IMR-90 (cell line): Measurements from ENCODE around the gene PDILT. TPM values are rescaled to one million over a fixed set of nuclear protein-coding genes. Genes with fewer than 3 reads are reported as not detected.

ENCODE experiments used
- ATAC-seq: fragments of 200-7000 bp; cut with Tn5 transposase; 2 replicates; pipeline ENCODE4 v1.9.1; 2020; ENCODE audit warnings: low read depth, mild to moderate bottlenecking, moderate library complexity
- BruUV-seq: library from RNA; stranded (reverse); fragments of 400-500 nt; replicated peaks from 2 replicates; lab custom pipeline; 2021; lab: Mats Ljungman, UMichigan
- CTCF ChIA-PET: fragments of 300-600 bp; formaldehyde crosslinking; extraction: SDS; loops from one replicate; lab custom pipeline; 2021; ENCODE audit warnings: antibody characterized with exemption; lab: Yijun Ruan, JAX
- POLR2A ChIA-PET: fragments of 300-600 bp; sonication (Branson Sonifier 250); formaldehyde crosslinking; loops from one replicate; lab custom pipeline; 2022; ENCODE audit warnings: antibody characterized with exemption; ENCODE audit not compliant: unreplicated experiment; lab: Charles Lee
- DNase-seq: peaks from one replicate; pipeline ENCODE4 v3.0.0; 2013
- H2AFZ ChIP-seq: replicated peaks from 2 replicates; pipeline ENCODE3; 2013; ENCODE audit warnings: low read length, mild to moderate bottlenecking; ENCODE audit not compliant: poor library complexity
- H2AK5ac ChIP-seq: 2 replicates; pipeline ENCODE4 v1.6.1; 2013; ENCODE audit warnings: low read depth, low read length, inconsistent platforms
- H2AK9ac ChIP-seq: replicated peaks from 2 replicates; pipeline ENCODE3; 2013; ENCODE audit warnings: mild to moderate bottlenecking, low read depth, low read length, moderate library complexity; ENCODE audit not compliant: poor library complexity
- H2BK120ac ChIP-seq: 2 replicates; pipeline ENCODE4 v1.6.1; 2013; ENCODE audit warnings: low read depth, low read length, inconsistent platforms
- H2BK15ac ChIP-seq: 3 replicates; pipeline ENCODE4 v1.6.1; 2013; ENCODE audit warnings: low read depth, low read length, inconsistent platforms
- H2BK20ac ChIP-seq: 2 replicates; pipeline ENCODE4 v1.6.1; 2013; ENCODE audit warnings: low read depth, mild to moderate bottlenecking, inconsistent platforms, low read length, moderate library complexity
- H2BK5ac ChIP-seq: 2 replicates; pipeline ENCODE4 v1.6.1; 2013; ENCODE audit warnings: mild to moderate bottlenecking, low read depth, low read length, inconsistent platforms; ENCODE audit not compliant: poor library complexity, severe bottlenecking
- H3K14ac ChIP-seq: replicated peaks from 2 replicates; pipeline ENCODE4 v1.6.1; 2013; ENCODE audit warnings: low read depth, low read length, inconsistent platforms
- H3K18ac ChIP-seq: 2 replicates; pipeline ENCODE4 v1.6.1; 2013; ENCODE audit warnings: low read depth, low read length, control low read depth
- H3K23ac ChIP-seq: 2 replicates; pipeline ENCODE4 v1.6.1; 2013; ENCODE audit warnings: low read depth, low read length, inconsistent platforms
- H3K27ac ChIP-seq: 2 replicates; pipeline ENCODE4 v1.5.1; 2013; ENCODE audit warnings: mild to moderate bottlenecking, control low read depth, low read length; ENCODE audit not compliant: insufficient read depth
- H3K27me3 ChIP-seq: 2 replicates; pipeline ENCODE4 v1.6.1; 2013; ENCODE audit warnings: low read length; ENCODE audit not compliant: control insufficient read depth, insufficient read depth
- H3K36me3 ChIP-seq: 2 replicates; pipeline ENCODE4 v1.6.1; 2013; ENCODE audit warnings: low read length, mixed read lengths; ENCODE audit not compliant: control insufficient read depth, insufficient read depth
- H3K4ac ChIP-seq: 2 replicates; pipeline ENCODE4 v1.6.1; 2013; ENCODE audit warnings: low read depth, low read length, inconsistent platforms
- H3K4me1 ChIP-seq: 2 replicates; pipeline ENCODE4 v1.6.1; 2013; ENCODE audit warnings: low read length, mixed read lengths; ENCODE audit not compliant: control insufficient read depth, insufficient read depth
- H3K4me2 ChIP-seq: 2 replicates; pipeline ENCODE4 v1.6.1; 2013; ENCODE audit warnings: low read depth, mild to moderate bottlenecking, control low read depth, low read length, moderate library complexity
- H3K4me3 ChIP-seq: 2 replicates; pipeline ENCODE4 v1.5.1; 2013; ENCODE audit warnings: low read depth, mild to moderate bottlenecking, control low read depth, low read length, moderate library complexity; ENCODE audit not compliant: insufficient read depth
- H3K56ac ChIP-seq: 2 replicates; pipeline ENCODE4 v1.6.1; 2013; ENCODE audit warnings: low read length, inconsistent platforms; ENCODE audit not compliant: insufficient read depth; ENCODE audit errors: extremely low read depth
- H3K79me1 ChIP-seq, 2 experiments: 2 replicates each; pipeline ENCODE4 v1.6.1; 2013; ENCODE audit warnings: low read length in 2 of 2, inconsistent platforms in 1 of 2, low read depth in 1 of 2
- H3K9ac ChIP-seq: 2 replicates; pipeline ENCODE4 v1.6.1; 2013; ENCODE audit warnings: low read depth, low read length, control low read depth
- H3K9me1 ChIP-seq: 2 replicates; pipeline ENCODE4 v1.6.1; 2013; ENCODE audit warnings: low read length, inconsistent platforms; ENCODE audit not compliant: insufficient read depth
- H3K9me3 ChIP-seq: 2 replicates; pipeline ENCODE4 v1.6.1; 2013; ENCODE audit warnings: low read length; ENCODE audit not compliant: control insufficient read depth, insufficient read depth
- H4K20me1 ChIP-seq: 2 replicates; pipeline ENCODE4 v1.6.1; 2013; ENCODE audit warnings: low read length, inconsistent platforms; ENCODE audit not compliant: insufficient read depth
- H4K5ac ChIP-seq: 2 replicates; pipeline ENCODE4 v1.6.1; 2013; ENCODE audit warnings: mild to moderate bottlenecking, low read depth, low read length, control low read depth
- H4K8ac ChIP-seq, 2 experiments: 2 replicates each; pipeline ENCODE4 v1.6.1; 2013; ENCODE audit warnings: low read depth in 2 of 2, low read length in 2 of 2, control low read depth in 1 of 2, inconsistent platforms in 1 of 2
- H4K91ac ChIP-seq: 2 replicates; pipeline ENCODE4 v1.6.1; 2013; ENCODE audit warnings: low read depth, low read length, inconsistent platforms; ENCODE audit not compliant: insufficient read depth
- CEBPB ChIP-seq: IDR thresholded peaks from 2 replicates; pipeline ENCODE4 v1.6.1; 2012; ENCODE audit warnings: low read depth, low read length, improper control_type of control experiment
- MAZ ChIP-seq: IDR thresholded peaks from 2 replicates; pipeline ENCODE4 v1.6.1; 2012; ENCODE audit warnings: low read depth, mild to moderate bottlenecking, low read length, improper control_type of control experiment, moderate library complexity, borderline replicate concordance
- POLR2A ChIP-seq: IDR thresholded peaks from 2 replicates; pipeline ENCODE4 v1.6.1; 2012; ENCODE audit warnings: mild to moderate bottlenecking, low read depth, low read length
- WGBS, 2 experiments: methylation state at CpG; one replicate each; pipeline versions ENCODE4 v1.1.5 to v1.1.7; 2013; ENCODE audit warnings: missing lambda C conversion rate in 2 of 2; ENCODE audit not compliant: insufficient read length in 1 of 2; ENCODE audit errors: extremely low coverage in 2 of 2; 5-methylcytosine and 5-hydroxymethylcytosine counted together
- dilution Hi-C: fragments of 300-500 bp; cut with HindIII; formaldehyde crosslinking; loops from one replicate; pipeline ENCODE4 v1.14.3; 2018; ENCODE audit warnings: low sequenced_read_pairs; ENCODE audit not compliant: unreplicated experiment
- in situ Hi-C: fragments of 300-500 bp; cut with MboI; formaldehyde crosslinking; loops from 3 replicates; pipeline ENCODE4 v1.14.3; 2019; ENCODE audit warnings: low sequenced_read_pairs, inconsistent platforms, mixed read lengths
- intact Hi-C: fragments of 100-400 bp; cut with micrococcal nuclease; formaldehyde crosslinking; loops from 2 replicates; pipeline ENCODE4 v1.10.0; 2022
- polyA plus RNA-seq, 3 experiments: library from polyadenylated mRNA; depleted of rRNA; stranded (reverse); fragments of >200 nt; gene quantifications; 2 replicates each; pipeline ENCODE4 v1.2.3, GENCODE V29; 2012; ENCODE audit warnings: low replicate concordance in 1 of 3
- total RNA-seq: library from RNA; depleted of rRNA; stranded (reverse); fragments of >200 nt; gene quantifications from 2 replicates; pipeline ENCODE4 v1.2.3, GENCODE V29; 2012
- TF ChIP-seq, protein P1 (sequence below): conservative IDR thresholded peaks from 2 replicates; pipeline ENCODE4 v1.5.1; 2012; ENCODE audit warnings: mild to moderate bottlenecking, low read depth, low read length, improper control_type of control experiment

PDILT gene
- total and polyA plus RNA-seq, 2 of the 4 experiments (the other 2 are of a cell fraction) = not detected

GRCh38 chr16:20326321-20326720, 78.2 kb downstream of the PDILT start:
- H3K4ac ChIP-seq = no peak overlapping the region
- no peak overlapping the region for H2BK20ac ChIP-seq
- dilution Hi-C loops (no loop called here), in situ Hi-C loops (loop anchor here (25.0 kb wide), 1 partner anchor 164 kb away; no protein-coding TSS in a partner anchor), intact Hi-C loops (no loop called here)
- no peak overlapping the region for H2AK5ac ChIP-seq
- H3K56ac ChIP-seq = no peak overlapping the region
- TF ChIP-seq MAZ (no peak), CEBPB (no peak), POLR2A (no peak)
- TF ChIP-seq, protein P1, sequence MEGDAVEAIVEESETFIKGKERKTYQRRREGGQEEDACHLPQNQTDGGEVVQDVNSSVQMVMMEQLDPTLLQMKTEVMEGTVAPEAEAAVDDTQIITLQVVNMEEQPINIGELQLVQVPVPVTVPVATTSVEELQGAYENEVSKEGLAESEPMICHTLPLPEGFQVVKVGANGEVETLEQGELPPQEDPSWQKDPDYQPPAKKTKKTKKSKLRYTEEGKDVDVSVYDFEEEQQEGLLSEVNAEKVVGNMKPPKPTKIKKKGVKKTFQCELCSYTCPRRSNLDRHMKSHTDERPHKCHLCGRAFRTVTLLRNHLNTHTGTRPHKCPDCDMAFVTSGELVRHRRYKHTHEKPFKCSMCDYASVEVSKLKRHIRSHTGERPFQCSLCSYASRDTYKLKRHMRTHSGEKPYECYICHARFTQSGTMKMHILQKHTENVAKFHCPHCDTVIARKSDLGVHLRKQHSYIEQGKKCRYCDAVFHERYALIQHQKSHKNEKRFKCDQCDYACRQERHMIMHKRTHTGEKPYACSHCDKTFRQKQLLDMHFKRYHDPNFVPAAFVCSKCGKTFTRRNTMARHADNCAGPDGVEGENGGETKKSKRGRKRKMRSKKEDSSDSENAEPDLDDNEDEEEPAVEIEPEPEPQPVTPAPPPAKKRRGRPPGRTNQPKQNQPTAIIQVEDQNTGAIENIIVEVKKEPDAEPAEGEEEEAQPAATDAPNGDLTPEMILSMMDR = no peak
- CTCF ChIA-PET = no interaction called here
- no peak overlapping the region for H3K14ac ChIP-seq
- no peak overlapping the region for H4K5ac ChIP-seq
- H3K4me2 ChIP-seq = no peak overlapping the region
- peaks cover 15% of the 10 kb centered on the region for H3K9me3 ChIP-seq
- H3K36me3 ChIP-seq = no peaks in the 10 kb centered on the region
- no peak overlapping the region for H4K8ac ChIP-seq
- no peak overlapping the region for H3K18ac ChIP-seq
- no peak overlapping the region for H2BK15ac ChIP-seq
- H4K91ac ChIP-seq = no peak overlapping the region
- no TSS peak for BruUV-seq
- H2BK5ac ChIP-seq = no peak overlapping the region
- H4K20me1 ChIP-seq = no peaks in the 10 kb centered on the region
- no peaks in the 10 kb centered on the region for H3K79me1 ChIP-seq
- no peak for DNase-seq
- no peak overlapping the region for H2AK9ac ChIP-seq
- H3K4me3 ChIP-seq = no peak overlapping the region
- no peak for ATAC-seq
- H2BK120ac ChIP-seq = no peak overlapping the region
- H3K4me1 ChIP-seq = no peaks in the 10 kb centered on the region
- no peaks in the 10 kb centered on the region for H3K9me1 ChIP-seq
- 30% methylated on average over 3 of the region's 3 CpGs; no CpG with 5 or more reads in 1 of the 2 experiments for WGBS, 2 experiments
- H3K27ac ChIP-seq = no peak overlapping the region
- H3K9ac ChIP-seq = no peak overlapping the region
- H2AFZ ChIP-seq = no peak overlapping the region
- no peak overlapping the region for H3K23ac ChIP-seq
- POLR2A ChIA-PET = no interaction called here
- H3K27me3 ChIP-seq = no peaks in the 10 kb centered on the region
